ENCODE measurements around the gene PTPRF.

Gene PTPRF

GRCh38 chr1:43602990-43603389 is 72.3 kb downstream of the PTPRF start:
- in situ Hi-C loops (cut with MboI; ENCODE audit: low sequenced_read_pairs) = no loop called here

GRCh38 chr1:43604192-43604591 is 73.5 kb downstream of the PTPRF start:
- in situ Hi-C loops (cut with MboI; ENCODE audit: low sequenced_read_pairs) = no loop called here

GRCh38 chr1:43605157-43605556 is 74.5 kb downstream of the PTPRF start:
- in situ Hi-C loops (cut with MboI; ENCODE audit: low sequenced_read_pairs) = no loop called here

- in situ Hi-C loops (cut with MboI; ENCODE audit: low sequenced_read_pairs) = no loop called here
Measured at GRCh38 chr1:43605766-43606165, 75.1 kb downstream of the PTPRF start.

- in situ Hi-C loops (cut with MboI; ENCODE audit: low sequenced_read_pairs) = no loop called here
Measured at GRCh38 chr1:43606624-43607023, 75.9 kb downstream of the PTPRF start.

- in situ Hi-C loops (cut with MboI; ENCODE audit: low sequenced_read_pairs) = no loop called here
Measured at GRCh38 chr1:43608827-43609226, 78.1 kb downstream of the PTPRF start.

GRCh38 chr1:43610339-43610738 is 79.7 kb downstream of the PTPRF start:
- in situ Hi-C loops (cut with MboI; ENCODE audit: low sequenced_read_pairs) = no loop called here

- in situ Hi-C loops (cut with MboI; ENCODE audit: low sequenced_read_pairs) = no loop called here
Measured at GRCh38 chr1:43611950-43612349, 81.3 kb downstream of the PTPRF start.

- in situ Hi-C loops (cut with MboI; ENCODE audit: low sequenced_read_pairs) = no loop called here
Measured at GRCh38 chr1:43612406-43612805, 81.7 kb downstream of the PTPRF start.

GRCh38 chr1:43613075-43613942 is 82.6 kb downstream of the PTPRF start:
- in situ Hi-C loops (cut with MboI; ENCODE audit: low sequenced_read_pairs) = no loop called here

GRCh38 chr1:43614211-43614610 is 83.5 kb downstream of the PTPRF start:
- in situ Hi-C loops (cut with MboI; ENCODE audit: low sequenced_read_pairs) = no loop called here

GRCh38 chr1:43614891-43615290 is 84.2 kb downstream of the PTPRF start:
- in situ Hi-C loops (cut with MboI; ENCODE audit: low sequenced_read_pairs) = no loop called here

- in situ Hi-C loops (cut with MboI; ENCODE audit: low sequenced_read_pairs) = no loop called here
Measured at GRCh38 chr1:43616383-43616782, 85.7 kb downstream of the PTPRF start.

GRCh38 chr1:43617011-43617410 is 86.3 kb downstream of the PTPRF start:
- in situ Hi-C loops (cut with MboI; ENCODE audit: low sequenced_read_pairs) = no loop called here

- in situ Hi-C loops (cut with MboI; ENCODE audit: low sequenced_read_pairs) = no loop called here
Measured at GRCh38 chr1:43617668-43618067, 87.0 kb downstream of the PTPRF start.

- in situ Hi-C loops (cut with MboI; ENCODE audit: low sequenced_read_pairs) = no loop called here
Measured at GRCh38 chr1:43618521-43619313, 88.0 kb downstream of the PTPRF start.

- in situ Hi-C loops (cut with MboI; ENCODE audit: low sequenced_read_pairs) = no loop called here
Measured at GRCh38 chr1:43619314-43619790, 88.7 kb downstream of the PTPRF start.

GRCh38 chr1:43619996-43620920 is 89.6 kb downstream of the PTPRF start:
- in situ Hi-C loops (cut with MboI; ENCODE audit: low sequenced_read_pairs) = no loop called here

- in situ Hi-C loops (cut with MboI; ENCODE audit: low sequenced_read_pairs) = no loop called here
Measured at GRCh38 chr1:43620956-43621355, 90.3 kb downstream of the PTPRF start.

- in situ Hi-C loops (cut with MboI; ENCODE audit: low sequenced_read_pairs) = no loop called here
Measured at GRCh38 chr1:43621386-43621785, 90.7 kb downstream of the PTPRF start.

- in situ Hi-C loops (cut with MboI; ENCODE audit: low sequenced_read_pairs) = no loop called here
Measured at GRCh38 chr1:43621861-43622260, 91.2 kb downstream of the PTPRF start.
